IPS-11a (cell line): ENCODE results near the gene ZNF423.
A peak's percentile ranks its signal among the peaks of the same experiment; 100 is the strongest.

ENCODE experiments used
- H3K4me3 ChIP-seq: one replicate; pipeline ENCODE4 v1.5.1; 2013; ENCODE audit warnings: low read depth, low read length, control low read depth

Gene ZNF423

GRCh38 chr16:49467540-49468372 is 388.2 kb downstream of the ZNF423 start:
- H3K4me3 ChIP-seq, result no peak overlapping the region

- H3K4me3 ChIP-seq, result no peak overlapping the region
Measured at GRCh38 chr16:49466881-49467280, 389.0 kb downstream of the ZNF423 start.

- H3K4me3 ChIP-seq, result no peak overlapping the region
Measured at GRCh38 chr16:49466529-49466831, 389.4 kb downstream of the ZNF423 start.

- no peak overlapping the region for H3K4me3 ChIP-seq
Measured at GRCh38 chr16:49465661-49466528, 390.0 kb downstream of the ZNF423 start.

- H3K4me3 ChIP-seq, result peak overlapping the region; percentile 33
Measured at GRCh38 chr16:49464877-49465504, 390.9 kb downstream of the ZNF423 start.

GRCh38 chr16:49464093-49464492 is 391.8 kb downstream of the ZNF423 start:
- H3K4me3 ChIP-seq, result no peak overlapping the region

- no peak overlapping the region for H3K4me3 ChIP-seq
Measured at GRCh38 chr16:49463529-49463928, 392.4 kb downstream of the ZNF423 start.

- no peak overlapping the region for H3K4me3 ChIP-seq
Measured at GRCh38 chr16:49462989-49463371, 392.9 kb downstream of the ZNF423 start.

- H3K4me3 ChIP-seq, result no peak overlapping the region
Measured at GRCh38 chr16:49462362-49462988, 393.4 kb downstream of the ZNF423 start.

GRCh38 chr16:49461517-49461951 is 394.4 kb downstream of the ZNF423 start:
- no peak overlapping the region for H3K4me3 ChIP-seq

GRCh38 chr16:49460786-49461470 is 395.0 kb downstream of the ZNF423 start:
- no peak overlapping the region for H3K4me3 ChIP-seq

- H3K4me3 ChIP-seq, result no peak overlapping the region
Measured at GRCh38 chr16:49459953-49460735, 395.8 kb downstream of the ZNF423 start.

GRCh38 chr16:49458656-49459445 is 397.1 kb downstream of the ZNF423 start:
- H3K4me3 ChIP-seq, result no peak overlapping the region

GRCh38 chr16:49458243-49458642 is 397.7 kb downstream of the ZNF423 start:
- H3K4me3 ChIP-seq, result no peak overlapping the region

GRCh38 chr16:49457196-49457595 is 398.7 kb downstream of the ZNF423 start:
- H3K4me3 ChIP-seq, result no peak overlapping the region

- no peak overlapping the region for H3K4me3 ChIP-seq
Measured at GRCh38 chr16:49456763-49457162, 399.1 kb downstream of the ZNF423 start.

GRCh38 chr16:49455991-49456745 is 399.7 kb downstream of the ZNF423 start:
- no peak overlapping the region for H3K4me3 ChIP-seq
